PC-9 (cell line): ENCODE data around the gene SORT1. TPM values are rescaled to one million over a fixed set of nuclear protein-coding genes. Genes with fewer than 3 reads are reported as not detected.

Experiments
- BruUV-seq: library from RNA; stranded (reverse); fragments of 400-500 nt; replicated peaks from 2 replicates; lab custom pipeline; 2021; lab: Mats Ljungman, UMichigan
- CTCF ChIA-PET: fragments of 300-600 bp; sonication (Branson Sonifier 250); formaldehyde crosslinking; loops from one replicate; lab custom pipeline; 2022; ENCODE audit warnings: antibody characterized with exemption; lab: Charles Lee
- POLR2A ChIA-PET: fragments of 300-600 bp; sonication (Branson Sonifier 250); formaldehyde crosslinking; loops from one replicate; lab custom pipeline; 2022; ENCODE audit warnings: antibody characterized with exemption; ENCODE audit not compliant: unreplicated experiment; lab: Charles Lee
- DNase-seq, 2 experiments: peaks; one replicate each; pipeline versions ENCODE4 v3.0.0 to v3.0.0-alpha.2; 2015 to 2022; ENCODE audit warnings: mixed read lengths in 1 of 2
- H2AFZ ChIP-seq: fragments of 200-600 bp; sonication (generic); 2 replicates; pipeline ENCODE4 v1.8.1; 2017; ENCODE audit warnings: antibody characterized with exemption
- H3F3A ChIP-seq: fragments of 200-600 bp; sonication (generic); 2 replicates; pipeline ENCODE4 v1.8.1; 2017; ENCODE audit warnings: antibody characterized with exemption, mild to moderate bottlenecking, low read depth; ENCODE audit not compliant: insufficient read depth
- H3K27ac ChIP-seq: fragments of 200-600 bp; sonication (generic); 2 replicates; pipeline ENCODE4 v1.6.1; 2016; ENCODE audit warnings: mixed run types
- H3K27me3 ChIP-seq: fragments of 200-600 bp; sonication (generic); 2 replicates; pipeline ENCODE4 v1.6.1; 2016; ENCODE audit warnings: low read depth, mixed run types; ENCODE audit not compliant: insufficient read depth
- H3K36me3 ChIP-seq: fragments of 200-600 bp; sonication (generic); 2 replicates; pipeline ENCODE4 v1.6.1; 2016; ENCODE audit warnings: low read depth, mixed run types
- H3K4me1 ChIP-seq: fragments of 200-600 bp; sonication (generic); replicated peaks from 2 replicates; pipeline ENCODE4 v1.6.1; 2016; ENCODE audit warnings: mixed run types; ENCODE audit not compliant: insufficient read depth
- H3K4me2 ChIP-seq: fragments of 200-600 bp; sonication (generic); 2 replicates; pipeline ENCODE4 v1.6.1; 2017; ENCODE audit warnings: mixed run types
- H3K4me3 ChIP-seq: fragments of 200-600 bp; sonication (generic); 2 replicates; pipeline ENCODE4 v1.6.1; 2016; ENCODE audit warnings: mixed run types
- H3K79me2 ChIP-seq: fragments of 200-600 bp; sonication (generic); 2 replicates; pipeline ENCODE4 v1.6.1; 2017; ENCODE audit warnings: low read depth, mixed run types
- H3K9me2 ChIP-seq: fragments of 200-600 bp; sonication (generic); 2 replicates; pipeline ENCODE4 v1.8.1; 2017; ENCODE audit warnings: mild to moderate bottlenecking; ENCODE audit not compliant: insufficient read depth
- H3K9me3 ChIP-seq: fragments of 200-600 bp; sonication (generic); 2 replicates; pipeline ENCODE4 v1.8.1; 2016; ENCODE audit warnings: low read depth; ENCODE audit not compliant: insufficient read depth
- H4K20me1 ChIP-seq: fragments of 200-600 bp; sonication (generic); 2 replicates; pipeline ENCODE4 v1.8.1; 2017; ENCODE audit not compliant: insufficient read depth
- CTCF ChIP-seq: fragments of 200-600 bp; sonication (generic); conservative IDR thresholded peaks from 2 replicates; pipeline ENCODE4 v1.6.1; 2017; ENCODE audit warnings: mixed run types, antibody characterized with exemption, mild to moderate bottlenecking, moderate library complexity
- EZH2 ChIP-seq: fragments of 200-600 bp; sonication (generic); IDR thresholded peaks from 2 replicates; pipeline ENCODE4 v1.8.0; 2017; ENCODE audit warnings: antibody characterized with exemption, low read depth
- intact Hi-C: fragments of 100-400 bp; cut with micrococcal nuclease; formaldehyde crosslinking; loops from one replicate; pipeline ENCODE4 v1.10.0; 2022; ENCODE audit not compliant: unreplicated experiment
- total RNA-seq: library from RNA; stranded (reverse); gene quantifications from 2 replicates; pipeline ENCODE4 v1.2.3, GENCODE V29; 2021

Gene SORT1
- total RNA-seq, 1 experiment from 2014 or later, result 25.7 TPM

- no peak overlapping the region for H2AFZ ChIP-seq
- TF ChIP-seq CTCF (no peak), EZH2 (no peak)
Measured at GRCh38 chr1:109322974-109323373, 74.7 kb downstream of the SORT1 start.

DNA sequence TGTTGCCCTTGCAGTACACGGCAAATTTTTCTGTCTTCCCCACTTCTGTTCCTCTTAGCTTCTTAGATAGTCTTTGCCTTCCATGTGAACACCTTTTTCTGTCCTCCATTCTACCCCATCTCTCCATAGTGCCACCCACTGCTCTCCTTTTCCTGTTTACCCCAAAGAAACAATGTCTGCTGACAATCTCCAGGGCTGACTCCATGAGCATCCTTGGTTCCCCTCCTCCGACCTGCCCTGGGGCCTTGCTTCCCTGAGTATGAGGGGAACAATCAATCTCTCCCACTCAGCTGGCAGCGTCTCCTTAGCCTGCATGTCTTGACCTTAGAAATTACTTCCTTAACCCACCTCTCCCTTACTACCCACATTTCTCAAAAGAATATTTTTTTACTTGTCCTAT lies 78.6 kb downstream of the SORT1 start:
- Histone ChIP-seq H3K27me3 (no peaks in the 10 kb centered on the region), H3K9me3 (no peaks in the 10 kb centered on the region), H3K4me1 (no peaks in the 10 kb centered on the region), H3K4me3 (no peak overlapping the region), H3K79me2 (no peaks in the 10 kb centered on the region), H3K4me2 (no peak overlapping the region), H3K9me2 (0 out of 2 replicates have a peak, but pooled peaks cover 4% of the 10 kb centered on the region), H3K36me3 (peaks cover 4% of the 10 kb centered on the region; the same call in 1 of the 2 replicates), H3F3A (no peaks in the 10 kb centered on the region), H2AFZ (no peak overlapping the region), H3K27ac (no peak overlapping the region), H4K20me1 (no peaks in the 10 kb centered on the region)
- ChIA-PET CTCF (no interaction called here), POLR2A (no interaction called here)
- intact Hi-C loops, result no loop called here
- TF ChIP-seq EZH2 (no peak), CTCF (no peak)
- no peak for DNase-seq
- no TSS peak for BruUV-seq

More at GRCh38 chr1:109322974-109323373, 74.7 kb downstream of the SORT1 start:
- no peaks in the 10 kb centered on the region for H3K79me2 ChIP-seq
- peaks cover 4% of the 10 kb centered on the region; the same call in 1 of the 2 replicates for H3K36me3 ChIP-seq
- 0 out of 2 replicates have a peak, but pooled peaks cover 4% of the 10 kb centered on the region for H3K9me2 ChIP-seq
- DNase-seq, result no peak
- POLR2A ChIA-PET, result interaction anchor here (0.7 kb wide), 1 partner anchor 21 kb away, joined by 4 read pairs; no protein-coding TSS in a partner anchor
- CTCF ChIA-PET, result no interaction called here
- H3K4me3 ChIP-seq, result no peak overlapping the region
- H3K27me3 ChIP-seq, result no peaks in the 10 kb centered on the region
- BruUV-seq, result no TSS peak
- H3K9me3 ChIP-seq, result no peaks in the 10 kb centered on the region
- intact Hi-C loops, result no loop called here
- no peaks in the 10 kb centered on the region for H3K4me1 ChIP-seq
- H3K27ac ChIP-seq, result no peak overlapping the region
- no peaks in the 10 kb centered on the region for H4K20me1 ChIP-seq
- H3F3A ChIP-seq, result no peaks in the 10 kb centered on the region
- H3K4me2 ChIP-seq, result no peak overlapping the region

GRCh38 chr1:109316506-109316905 lies 81.2 kb downstream of the SORT1 start:
- TF ChIP-seq EZH2 (no peak), CTCF (no peak)
- Histone ChIP-seq H2AFZ (no peak overlapping the region), H3K9me2 (0 out of 2 replicates have a peak, but pooled peaks cover 4% of the 10 kb centered on the region), H4K20me1 (no peaks in the 10 kb centered on the region), H3K36me3 (no peaks in the 10 kb centered on the region), H3K9me3 (no peaks in the 10 kb centered on the region), H3K4me3 (no peak overlapping the region), H3K4me2 (no peak overlapping the region), H3K27me3 (no peaks in the 10 kb centered on the region), H3K79me2 (no peaks in the 10 kb centered on the region), H3K27ac (no peak overlapping the region), H3K4me1 (no peaks in the 10 kb centered on the region), H3F3A (no peaks in the 10 kb centered on the region)
- DNase-seq, result no peak
- no TSS peak for BruUV-seq
- intact Hi-C loops, result no loop called here
- CTCF ChIA-PET, result no interaction called here
- POLR2A ChIA-PET, result no interaction called here
